ACC112 (cell line): ENCODE measurements around the gene KDM4B.
"Not testable (repeated sequence)": the region's sequence is repeated elsewhere in the genome, so short reads cannot be mapped to it uniquely, and the experiment has no call there.

ENCODE experiments used
- H2AFZ ChIP-seq: fragments of 200-600 bp; sonication (generic); one replicate; pipeline ENCODE4 v1.6.0; 2017; ENCODE audit warnings: antibody characterized with exemption, low read length; ENCODE audit not compliant: unreplicated experiment
- H3K27ac ChIP-seq: fragments of 200-600 bp; sonication (generic); 2 replicates; pipeline ENCODE4 v1.5.1; 2014; ENCODE audit warnings: low read depth, mild to moderate bottlenecking, antibody characterized with exemption, low read length, moderate library complexity
- H3K27me3 ChIP-seq: fragments of 200-600 bp; sonication (generic); 2 replicates; pipeline ENCODE4 v1.6.1; 2014; ENCODE audit warnings: mild to moderate bottlenecking, antibody characterized with exemption, low read length, moderate library complexity, mixed read lengths; ENCODE audit not compliant: insufficient read depth
- H3K36me3 ChIP-seq: fragments of 200-600 bp; sonication (generic); 2 replicates; pipeline ENCODE4 v1.6.1; 2016; ENCODE audit warnings: mild to moderate bottlenecking, antibody characterized with exemption, low read length, moderate library complexity, mixed read lengths; ENCODE audit not compliant: insufficient read depth
- H3K4me1 ChIP-seq: fragments of 200-600 bp; sonication (generic); one replicate; pipeline ENCODE4 v1.6.1; 2016; ENCODE audit warnings: low read length, mixed read lengths; ENCODE audit not compliant: insufficient read depth, unreplicated experiment, control insufficient read depth
- H3K4me3 ChIP-seq: fragments of 200-600 bp; sonication (generic); 2 replicates; pipeline ENCODE4 v1.5.1; 2014; ENCODE audit warnings: mild to moderate bottlenecking, low read depth, low read length
- H3K79me2 ChIP-seq: fragments of 200-600 bp; sonication (generic); one replicate; pipeline ENCODE4 v1.6.0; 2016; ENCODE audit warnings: low read length; ENCODE audit not compliant: control insufficient read depth, unreplicated experiment, insufficient read depth

The KDM4B gene

DNA sequence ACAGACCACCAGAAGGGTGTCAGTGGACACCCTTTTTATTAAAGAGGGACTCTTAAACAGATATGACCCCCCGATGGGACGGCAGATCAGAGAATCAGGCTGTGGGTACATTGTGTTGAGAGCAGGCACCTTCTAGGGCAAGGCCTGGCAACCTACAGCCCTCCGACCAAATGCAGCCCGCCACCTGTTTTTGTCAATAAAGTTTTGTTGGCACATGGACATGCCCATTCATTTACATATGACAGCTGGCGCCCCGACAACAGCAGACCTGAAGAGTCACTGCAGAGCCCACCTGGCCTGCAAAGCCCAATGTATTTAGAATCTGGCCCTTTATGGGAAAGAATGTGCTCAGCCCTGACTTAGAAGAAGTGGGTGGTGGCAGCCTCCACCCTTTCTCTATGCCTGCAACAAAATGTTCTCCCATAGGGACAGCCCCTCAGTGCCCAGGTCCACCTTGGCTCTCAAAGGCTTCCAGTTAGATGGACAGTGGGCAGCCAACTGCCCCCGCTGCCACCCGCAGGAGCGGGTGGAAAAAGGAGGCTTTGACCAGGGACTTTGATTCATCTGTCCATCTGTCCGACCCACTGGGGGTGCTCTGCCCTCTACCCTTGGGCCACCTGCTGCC, 186.8 kb downstream of the KDM4B start:
- Histone ChIP-seq H3K27me3 (no peaks in the 10 kb centered on the region), H3K4me3 (no peak overlapping the region), H3K4me1 (no peaks in the 10 kb centered on the region), H3K36me3 (no peaks in the 10 kb centered on the region), H3K27ac (no peak overlapping the region), H3K79me2 (no peaks in the 10 kb centered on the region), H2AFZ (no peak overlapping the region)

DNA sequence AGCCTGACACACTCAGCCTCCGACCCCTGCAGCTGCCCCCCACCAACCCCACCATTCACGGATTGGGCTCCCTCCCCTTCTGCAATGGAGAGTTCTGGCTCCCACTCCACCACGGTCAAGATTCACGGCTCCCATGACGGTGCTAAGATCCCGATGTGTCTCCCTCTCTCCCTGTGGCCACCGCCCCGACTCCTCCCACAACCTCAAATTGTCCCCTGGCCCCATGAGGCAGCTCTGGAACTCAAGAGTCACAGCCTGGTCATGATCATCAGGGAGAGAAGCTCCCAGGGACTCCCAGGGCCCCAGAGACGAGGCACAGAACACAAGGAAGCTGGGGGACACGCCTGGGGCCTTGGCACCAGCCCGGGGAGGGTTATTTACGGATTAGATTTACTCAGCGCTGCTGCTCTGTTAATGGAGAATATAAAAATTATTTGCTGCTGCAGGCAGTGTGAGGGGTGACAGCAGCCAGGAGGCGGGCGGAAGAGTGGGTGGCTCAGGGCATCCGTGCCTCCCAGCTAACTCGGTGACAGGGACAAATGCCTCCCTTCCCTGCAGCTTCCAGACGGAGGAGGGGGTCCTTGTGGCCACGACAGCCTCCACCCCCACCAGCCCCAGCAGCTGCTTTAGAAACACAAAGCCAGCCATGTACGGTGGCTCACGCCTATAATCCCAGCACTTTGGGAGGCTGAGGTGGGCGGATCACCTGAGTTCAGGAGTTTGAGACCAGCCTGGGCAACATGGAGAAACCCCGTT, 187.5 kb downstream of the KDM4B start:
- H3K27me3 ChIP-seq: no peaks in the 10 kb centered on the region
- no peak overlapping the region for H3K4me3 ChIP-seq
- no peak overlapping the region for H3K27ac ChIP-seq
- no peaks in the 10 kb centered on the region for H3K36me3 ChIP-seq
- no peaks in the 10 kb centered on the region for H3K4me1 ChIP-seq
- H2AFZ ChIP-seq: no peak overlapping the region
- H3K79me2 ChIP-seq: no peaks in the 10 kb centered on the region

GRCh38 chr19:5157186-5157585, 188.3 kb downstream of the KDM4B start:
- Histone ChIP-seq H3K4me3 (no peak overlapping the region), H2AFZ (no peak overlapping the region), H3K79me2 (no peaks in the 10 kb centered on the region), H3K36me3 (no peaks in the 10 kb centered on the region), H3K27ac (no peak overlapping the region), H3K4me1 (no peaks in the 10 kb centered on the region), H3K27me3 (no peaks in the 10 kb centered on the region)

DNA sequence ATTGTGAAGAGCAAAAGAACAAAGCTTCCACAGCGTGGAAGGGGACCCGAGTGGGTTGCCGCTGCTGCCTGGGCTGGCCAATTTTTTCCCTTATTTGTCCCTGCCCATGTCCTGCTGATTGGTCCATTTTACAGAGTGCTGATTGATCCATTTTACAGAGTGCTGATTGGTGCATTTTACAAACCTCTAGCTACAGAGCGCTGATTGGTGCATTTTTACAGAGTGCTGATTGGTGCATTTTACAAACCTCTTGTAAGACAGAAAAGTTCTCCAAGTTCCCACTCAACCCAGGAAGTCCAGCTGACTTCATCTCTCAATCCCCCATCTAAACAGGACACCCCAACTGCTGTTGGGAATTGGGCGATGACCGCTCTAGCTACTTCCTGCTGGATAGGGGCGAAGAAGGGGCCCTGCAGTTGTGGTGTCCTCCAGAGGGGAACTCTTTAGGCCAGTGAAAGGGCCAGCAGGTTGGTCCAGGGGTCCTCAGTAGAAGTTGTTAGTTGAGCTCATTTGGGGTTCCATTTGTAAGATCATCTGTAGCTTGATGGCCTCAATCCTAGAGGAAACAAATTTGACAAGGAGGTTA, 189.7 kb downstream of the KDM4B start:
- not testable (repeated sequence) for H3K4me1 ChIP-seq, H2AFZ ChIP-seq, H3K4me3 ChIP-seq, H3K27ac ChIP-seq, H3K36me3 ChIP-seq, H3K79me2 ChIP-seq, H3K27me3 ChIP-seq

DNA sequence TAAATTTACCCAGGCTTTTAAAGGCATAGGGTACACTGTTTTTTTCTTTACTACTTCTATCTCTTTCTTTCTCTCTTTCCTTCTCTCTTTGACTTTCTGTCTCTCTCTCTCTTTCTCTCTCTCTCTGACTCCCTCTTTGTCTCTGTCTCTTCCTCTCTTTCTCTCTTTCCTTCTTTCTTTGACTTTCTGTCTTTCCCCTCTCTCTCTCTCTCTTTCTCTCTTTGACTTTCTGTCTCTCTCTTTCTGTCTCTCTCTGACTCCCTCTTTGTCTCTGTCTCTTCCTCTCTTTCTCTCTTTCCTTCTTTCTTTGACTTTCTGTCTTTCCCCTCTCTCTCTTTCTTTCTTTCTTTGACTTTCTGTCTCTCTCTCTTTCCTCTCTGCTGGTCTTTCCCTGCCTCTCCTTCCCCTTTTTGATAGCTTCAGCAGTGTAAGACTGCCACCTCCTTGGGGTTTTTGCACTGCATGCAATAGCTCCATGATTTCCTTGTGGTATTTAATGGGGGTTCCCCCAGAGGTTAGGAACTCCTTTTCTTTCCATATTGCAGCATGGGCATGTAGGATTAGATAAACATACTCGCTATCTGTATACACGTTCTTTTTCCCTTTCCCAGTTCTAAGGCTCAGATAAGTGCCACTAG, 191.4 kb downstream of the KDM4B start:
- H3K36me3 ChIP-seq, H3K4me3 ChIP-seq, H3K27me3 ChIP-seq, H3K27ac ChIP-seq, H3K4me1 ChIP-seq, H3K79me2 ChIP-seq, H2AFZ ChIP-seq: not testable (repeated sequence)

GRCh38 chr19:5164845-5165696, 196.2 kb downstream of the KDM4B start:
- not testable (repeated sequence) for H3K27ac ChIP-seq, H3K4me1 ChIP-seq, H3K27me3 ChIP-seq, H3K79me2 ChIP-seq, H3K4me3 ChIP-seq, H3K36me3 ChIP-seq, H2AFZ ChIP-seq

- Histone ChIP-seq H3K79me2 (no peaks in the 10 kb centered on the region), H3K4me3 (no peak overlapping the region), H3K27ac (no peak overlapping the region; the same call in 1 of the 2 replicates), H3K27me3 (no peaks in the 10 kb centered on the region), H3K4me1 (peaks cover 3% of the 10 kb centered on the region), H3K36me3 (no peaks in the 10 kb centered on the region), H2AFZ (no peak overlapping the region)
Measured at GRCh38 chr19:5165697-5166019, 196.7 kb downstream of the KDM4B start.

DNA sequence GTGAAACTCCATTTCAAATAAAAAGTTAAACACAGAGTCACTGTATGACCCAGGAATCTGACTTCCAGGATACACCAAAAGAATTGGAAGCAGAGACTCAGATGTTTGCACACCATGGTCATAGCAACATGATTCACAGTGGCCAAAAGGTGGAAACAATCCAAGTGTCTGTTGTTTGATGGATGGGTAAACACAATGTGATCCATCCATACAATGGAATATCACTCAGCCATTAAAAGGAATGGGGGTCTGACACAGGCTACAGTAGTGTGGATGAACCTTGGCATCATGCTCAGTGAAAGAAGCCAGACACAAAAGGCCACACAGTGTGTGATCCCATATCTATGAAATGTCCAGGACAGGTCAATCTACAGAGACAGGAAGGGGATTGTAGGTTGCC, 197.3 kb downstream of the KDM4B start:
- no peak overlapping the region for H2AFZ ChIP-seq
- H3K36me3 ChIP-seq: no peaks in the 10 kb centered on the region
- no peak overlapping the region for H3K27ac ChIP-seq
- H3K4me1 ChIP-seq: peaks cover 3% of the 10 kb centered on the region
- no peaks in the 10 kb centered on the region for H3K79me2 ChIP-seq
- H3K27me3 ChIP-seq: no peaks in the 10 kb centered on the region
- H3K4me3 ChIP-seq: no peak overlapping the region

GRCh38 chr19:5170329-5170745, 201.4 kb downstream of the KDM4B start:
- no peak overlapping the region for H2AFZ ChIP-seq
- no peaks in the 10 kb centered on the region for H3K27me3 ChIP-seq
- H3K4me3 ChIP-seq: no peak overlapping the region
- no peaks in the 10 kb centered on the region for H3K79me2 ChIP-seq
- peaks cover 3% of the 10 kb centered on the region for H3K4me1 ChIP-seq
- H3K36me3 ChIP-seq: no peaks in the 10 kb centered on the region
- H3K27ac ChIP-seq: no peak overlapping the region

- Histone ChIP-seq H3K36me3 (no peaks in the 10 kb centered on the region), H3K4me1 (no peaks in the 10 kb centered on the region), H2AFZ (no peak overlapping the region), H3K4me3 (no peak overlapping the region), H3K27ac (no peak overlapping the region), H3K79me2 (no peaks in the 10 kb centered on the region), H3K27me3 (no peaks in the 10 kb centered on the region)
Measured at GRCh38 chr19:5171711-5172110, 202.8 kb downstream of the KDM4B start.
